NB4 (cell line): Measurements from ENCODE around the gene TSHZ2.

ENCODE experiments used
- CTCF ChIP-seq: IDR thresholded peaks from one replicate; pipeline ENCODE4 v1.5.1; 2012; ENCODE audit warnings: low read depth, low read length
- POLR2A ChIP-seq: IDR thresholded peaks from 2 replicates; pipeline ENCODE4 v1.6.1; 2011; ENCODE audit warnings: mild to moderate bottlenecking; ENCODE audit not compliant: insufficient read length; ENCODE audit errors: extremely low read depth

GRCh38 chr20:52999040-52999439, 26.9 kb downstream of the TSHZ2 start:
- TF ChIP-seq CTCF, result no peak
- TF ChIP-seq POLR2A, result no peak
